ENCODE results near the gene GAD1.

Gene GAD1

GRCh38 chr2:170850251-170850650 lies 33.6 kb downstream of the GAD1 start:
- Histone ChIP-seq H3K9me3 (ENCODE audit: control insufficient read depth, low read length) (no peaks in the 10 kb centered on the region), H3K36me3 (ENCODE audit: control insufficient read depth, insufficient read depth, low read length) (no peaks in the 10 kb centered on the region), H3K4me2 (ENCODE audit: low read length) (no peak overlapping the region), H3K79me2 (no peaks in the 10 kb centered on the region), H2AFZ (no peak overlapping the region), H3K4me1 (no peaks in the 10 kb centered on the region), H3K27me3 (ENCODE audit: control insufficient read depth, insufficient read depth, low read length) (no peaks in the 10 kb centered on the region), H3K27ac (no peak overlapping the region), H3K4me3 (ENCODE audit: low read depth, low read length) (no peak overlapping the region), H3K9ac (no peak overlapping the region)
- no peak for TF ChIP-seq CTCF (IDR thresholded peaks at IDR 0.05)

GRCh38 chr2:170851635-170852034 lies 34.9 kb downstream of the GAD1 start:
- Histone ChIP-seq H3K9ac (no peak overlapping the region), H3K27me3 (ENCODE audit: control insufficient read depth, insufficient read depth, low read length) (no peaks in the 10 kb centered on the region), H2AFZ (no peak overlapping the region), H3K79me2 (no peaks in the 10 kb centered on the region), H3K4me3 (ENCODE audit: low read depth, low read length) (no peak overlapping the region), H3K4me2 (ENCODE audit: low read length) (no peak overlapping the region), H3K4me1 (no peaks in the 10 kb centered on the region), H3K36me3 (ENCODE audit: control insufficient read depth, insufficient read depth, low read length) (peaks cover 3% of the 10 kb centered on the region), H3K9me3 (ENCODE audit: control insufficient read depth, low read length) (no peaks in the 10 kb centered on the region), H3K27ac (no peak overlapping the region)
- TF ChIP-seq CTCF (IDR thresholded peaks at IDR 0.05), result no peak

DNA sequence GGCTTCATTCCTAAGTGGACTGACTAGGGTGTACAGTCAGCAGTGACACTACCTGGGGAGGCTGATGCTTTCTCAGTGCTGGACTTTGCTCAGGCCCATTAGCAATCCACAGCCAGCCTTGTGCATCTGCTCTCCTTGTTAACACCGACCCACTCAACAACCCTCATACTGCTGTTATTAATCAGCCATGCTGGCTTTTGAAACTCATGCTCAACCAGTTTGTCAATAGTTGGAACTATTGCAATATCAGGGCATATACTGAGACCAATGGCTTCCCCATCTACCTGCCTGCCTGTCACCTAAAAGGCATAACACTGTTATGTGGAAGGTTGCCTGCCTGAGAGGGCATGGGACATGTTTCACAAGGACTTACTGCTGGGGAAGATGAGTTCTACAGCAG lies 39.4 kb downstream of the GAD1 start:
- TF ChIP-seq CTCF (IDR thresholded peaks at IDR 0.05), result no peak
- Histone ChIP-seq H3K9me3 (ENCODE audit: control insufficient read depth, low read length) (no peaks in the 10 kb centered on the region), H2AFZ (no peak overlapping the region), H3K79me2 (no peaks in the 10 kb centered on the region), H3K4me2 (ENCODE audit: low read length) (no peak overlapping the region), H3K4me3 (ENCODE audit: low read depth, low read length) (no peak overlapping the region), H3K36me3 (ENCODE audit: control insufficient read depth, insufficient read depth, low read length) (peaks cover 3% of the 10 kb centered on the region), H3K9ac (no peak overlapping the region), H3K4me1 (no peaks in the 10 kb centered on the region), H3K27me3 (ENCODE audit: control insufficient read depth, insufficient read depth, low read length) (no peaks in the 10 kb centered on the region), H3K27ac (no peak overlapping the region)

GRCh38 chr2:170862286-170862902 lies 45.7 kb downstream of the GAD1 start:
- no peaks in the 10 kb centered on the region for H3K9me3 ChIP-seq (ENCODE audit: control insufficient read depth, low read length)
- no peaks in the 10 kb centered on the region for H3K36me3 ChIP-seq (ENCODE audit: control insufficient read depth, insufficient read depth, low read length)
- H3K79me2 ChIP-seq, result no peaks in the 10 kb centered on the region
- H3K27ac ChIP-seq, result no peak overlapping the region
- no peaks in the 10 kb centered on the region for H3K27me3 ChIP-seq (ENCODE audit: control insufficient read depth, insufficient read depth, low read length)
- H2AFZ ChIP-seq, result no peak overlapping the region
- TF ChIP-seq CTCF (IDR thresholded peaks at IDR 0.05), result no peak
- H3K4me3 ChIP-seq (ENCODE audit: low read depth, low read length), result no peak overlapping the region
- no peak overlapping the region for H3K4me2 ChIP-seq (ENCODE audit: low read length)
- no peak overlapping the region for H3K9ac ChIP-seq
- no peaks in the 10 kb centered on the region for H3K4me1 ChIP-seq

- no peaks in the 10 kb centered on the region for H3K27me3 ChIP-seq (ENCODE audit: control insufficient read depth, insufficient read depth, low read length)
- no peaks in the 10 kb centered on the region for H3K4me1 ChIP-seq
- TF ChIP-seq CTCF (IDR thresholded peaks at IDR 0.05), result no peak
- H3K4me2 ChIP-seq (ENCODE audit: low read length), result no peak overlapping the region
- no peak overlapping the region for H2AFZ ChIP-seq
- H3K79me2 ChIP-seq, result no peaks in the 10 kb centered on the region
- no peak overlapping the region for H3K4me3 ChIP-seq (ENCODE audit: low read depth, low read length)
- H3K36me3 ChIP-seq (ENCODE audit: control insufficient read depth, insufficient read depth, low read length), result no peaks in the 10 kb centered on the region
- no peak overlapping the region for H3K27ac ChIP-seq
- no peaks in the 10 kb centered on the region for H3K9me3 ChIP-seq (ENCODE audit: control insufficient read depth, low read length)
- no peak overlapping the region for H3K9ac ChIP-seq
These were observed 46.4 kb downstream of the GAD1 start for GRCh38 chr2:170863087-170863486.
